ENCODE data around the gene ITPKC.
"Not testable (repeated sequence)": the region's sequence is repeated elsewhere in the genome, so short reads cannot be mapped to it uniquely, and the experiment has no call there.

Gene ITPKC

GRCh38 chr19:40726279-40726678 is 9.4 kb downstream of the ITPKC start:
- ATAC-seq (ENCODE audit: insufficient read depth, low read depth) (no peak), DNase-seq (no peak)
- Histone ChIP-seq H3K27ac (ENCODE audit: low read length) (no peak overlapping the region), H3K36me3 (ENCODE audit: insufficient read depth, low read length) (peaks cover 46% of the 10 kb centered on the region), H3K27me3 (ENCODE audit: insufficient read depth, low read length, poor library complexity) (no peaks in the 10 kb centered on the region), H2AFZ (ENCODE audit: low read depth, low read length) (no peak overlapping the region), H3K79me2 (ENCODE audit: insufficient read depth, low read length) (peaks cover 9% of the 10 kb centered on the region; the same call in 1 of the 2 replicates), H3K4me1 (ENCODE audit: insufficient read depth, low read length) (no peaks in the 10 kb centered on the region), H3K4me3 (ENCODE audit: low read depth in 1 of 2, low read length in 2 of 2) (no peak overlapping the region), H3K4me2 (ENCODE audit: insufficient read depth, low read length) (no peak overlapping the region), H4K20me1 (ENCODE audit: insufficient read depth, low read length) (no peaks in the 10 kb centered on the region), H3K9ac (ENCODE audit: low read depth, low read length) (no peak overlapping the region), H3K9me3 (ENCODE audit: insufficient read depth, low read length, severe bottlenecking) (no peaks in the 10 kb centered on the region)
- TF ChIP-seq EZH2 (IDR thresholded peaks at IDR 0.05; ENCODE audit: borderline replicate concordance, low read depth, low read length, severe bottlenecking) (no peak), CTCF (IDR thresholded peaks at IDR 0.05; ENCODE audit: borderline replicate concordance, extremely low read depth, low read length, poor library complexity, severe bottlenecking) (no peak)

GRCh38 chr19:40730065-40730464 is 13.2 kb downstream of the ITPKC start:
- ATAC-seq (ENCODE audit: insufficient read depth, low read depth); H3K4me1 ChIP-seq (ENCODE audit: insufficient read depth, low read length); H3K4me2 ChIP-seq (ENCODE audit: insufficient read depth, low read length); H4K20me1 ChIP-seq (ENCODE audit: insufficient read depth, low read length); H3K9ac ChIP-seq (ENCODE audit: low read depth, low read length); H3K4me3 ChIP-seq (ENCODE audit: low read depth in 1 of 2, low read length in 2 of 2); H3K79me2 ChIP-seq (ENCODE audit: insufficient read depth, low read length); H3K27ac ChIP-seq (ENCODE audit: low read length); DNase-seq; H2AFZ ChIP-seq (ENCODE audit: low read depth, low read length); H3K9me3 ChIP-seq (ENCODE audit: insufficient read depth, low read length, severe bottlenecking); H3K27me3 ChIP-seq (ENCODE audit: insufficient read depth, low read length, poor library complexity): not testable (repeated sequence)
- peaks cover 64% of the 10 kb centered on the region for H3K36me3 ChIP-seq (ENCODE audit: insufficient read depth, low read length)

- H3K9ac ChIP-seq (ENCODE audit: low read depth, low read length); H3K4me1 ChIP-seq (ENCODE audit: insufficient read depth, low read length); H2AFZ ChIP-seq (ENCODE audit: low read depth, low read length); H3K9me3 ChIP-seq (ENCODE audit: insufficient read depth, low read length, severe bottlenecking); H3K4me3 ChIP-seq (ENCODE audit: low read depth in 1 of 2, low read length in 2 of 2); H4K20me1 ChIP-seq (ENCODE audit: insufficient read depth, low read length); H3K27me3 ChIP-seq (ENCODE audit: insufficient read depth, low read length, poor library complexity); H3K4me2 ChIP-seq (ENCODE audit: insufficient read depth, low read length); ATAC-seq (ENCODE audit: insufficient read depth, low read depth); DNase-seq; H3K27ac ChIP-seq (ENCODE audit: low read length); H3K79me2 ChIP-seq (ENCODE audit: insufficient read depth, low read length): not testable (repeated sequence)
- H3K36me3 ChIP-seq (ENCODE audit: insufficient read depth, low read length): peaks cover 64% of the 10 kb centered on the region
Observed at GRCh38 chr19:40732304-40732703, 15.4 kb downstream of the ITPKC start.

GRCh38 chr19:40733149-40733548 is 16.2 kb downstream of the ITPKC start:
- H3K4me1 ChIP-seq (ENCODE audit: insufficient read depth, low read length): no peaks in the 10 kb centered on the region
- no peaks in the 10 kb centered on the region for H3K79me2 ChIP-seq (ENCODE audit: insufficient read depth, low read length)
- no peak for TF ChIP-seq EZH2 (IDR thresholded peaks at IDR 0.05; ENCODE audit: borderline replicate concordance, low read depth, low read length, severe bottlenecking)
- TF ChIP-seq CTCF (IDR thresholded peaks at IDR 0.05; ENCODE audit: borderline replicate concordance, extremely low read depth, low read length, poor library complexity, severe bottlenecking): no peak
- H2AFZ ChIP-seq (ENCODE audit: low read depth, low read length): no peak overlapping the region
- H3K27me3 ChIP-seq (ENCODE audit: insufficient read depth, low read length, poor library complexity): no peaks in the 10 kb centered on the region
- no peak for DNase-seq
- H3K9me3 ChIP-seq (ENCODE audit: insufficient read depth, low read length, severe bottlenecking): no peaks in the 10 kb centered on the region
- no peak overlapping the region for H3K27ac ChIP-seq (ENCODE audit: low read length)
- H3K36me3 ChIP-seq (ENCODE audit: insufficient read depth, low read length): peaks cover 64% of the 10 kb centered on the region
- H3K9ac ChIP-seq (ENCODE audit: low read depth, low read length): no peak overlapping the region
- no peaks in the 10 kb centered on the region for H4K20me1 ChIP-seq (ENCODE audit: insufficient read depth, low read length)
- no peak overlapping the region for H3K4me3 ChIP-seq (ENCODE audit: low read depth in 1 of 2, low read length in 2 of 2)
- H3K4me2 ChIP-seq (ENCODE audit: insufficient read depth, low read length): no peak overlapping the region
- no peak for ATAC-seq (ENCODE audit: insufficient read depth, low read depth)
